ENCODE measurements around the gene B3GNT9. TPM values are rescaled to one million over a fixed set of nuclear protein-coding genes. Genes with fewer than 3 reads are reported as not detected.

Gene B3GNT9
- total and polyA plus RNA-seq, 3 donors from 2014 or later, result 18.0 to 24.6 (median 18.6) TPM

DNA sequence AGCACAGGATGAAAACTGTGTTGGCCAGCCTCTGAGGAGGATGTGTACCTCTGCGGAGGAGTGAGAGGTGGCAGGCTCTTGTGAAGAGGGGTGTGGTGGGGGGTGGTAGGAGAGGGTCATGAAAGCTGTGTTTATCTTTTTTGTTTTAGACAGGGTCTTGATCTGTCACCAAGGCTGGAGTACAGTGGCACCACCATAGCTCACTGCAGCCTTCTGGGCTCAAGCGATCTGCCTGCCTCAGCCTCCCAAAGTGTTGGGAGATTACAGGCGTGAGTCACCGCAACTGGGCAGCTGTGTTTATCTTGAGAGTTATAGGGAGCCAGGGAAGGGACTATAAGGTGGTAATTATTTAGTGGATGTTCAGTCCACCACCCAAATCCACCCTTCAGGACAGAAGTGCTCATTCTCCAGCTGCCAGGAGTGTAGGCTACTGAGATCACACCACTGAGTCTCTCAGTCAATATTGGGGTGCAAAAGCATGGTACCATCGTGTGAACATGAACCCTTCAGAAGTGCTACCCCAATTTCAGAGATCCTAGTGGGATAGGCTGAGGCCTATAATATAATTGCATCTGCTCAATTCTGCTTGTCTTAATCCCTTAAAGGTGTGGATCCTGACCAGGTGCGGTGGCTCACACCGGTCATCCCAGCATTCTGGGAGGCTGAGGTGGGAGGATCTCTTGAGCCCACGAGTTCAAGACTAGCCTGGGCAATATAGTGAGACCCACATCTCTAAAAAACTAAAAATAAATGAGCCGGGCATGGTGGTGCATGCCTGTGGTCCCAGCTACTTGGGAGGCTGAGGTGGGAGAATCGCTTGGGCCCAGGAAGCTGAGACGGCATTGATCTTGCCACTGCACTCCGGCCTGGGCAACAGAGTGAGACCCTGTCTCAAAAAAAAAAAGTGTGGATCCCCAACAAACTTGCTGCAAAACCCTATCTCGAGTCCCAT lies 39.9 kb upstream of the B3GNT9 start:
- TF ChIP-seq, protein P1, sequence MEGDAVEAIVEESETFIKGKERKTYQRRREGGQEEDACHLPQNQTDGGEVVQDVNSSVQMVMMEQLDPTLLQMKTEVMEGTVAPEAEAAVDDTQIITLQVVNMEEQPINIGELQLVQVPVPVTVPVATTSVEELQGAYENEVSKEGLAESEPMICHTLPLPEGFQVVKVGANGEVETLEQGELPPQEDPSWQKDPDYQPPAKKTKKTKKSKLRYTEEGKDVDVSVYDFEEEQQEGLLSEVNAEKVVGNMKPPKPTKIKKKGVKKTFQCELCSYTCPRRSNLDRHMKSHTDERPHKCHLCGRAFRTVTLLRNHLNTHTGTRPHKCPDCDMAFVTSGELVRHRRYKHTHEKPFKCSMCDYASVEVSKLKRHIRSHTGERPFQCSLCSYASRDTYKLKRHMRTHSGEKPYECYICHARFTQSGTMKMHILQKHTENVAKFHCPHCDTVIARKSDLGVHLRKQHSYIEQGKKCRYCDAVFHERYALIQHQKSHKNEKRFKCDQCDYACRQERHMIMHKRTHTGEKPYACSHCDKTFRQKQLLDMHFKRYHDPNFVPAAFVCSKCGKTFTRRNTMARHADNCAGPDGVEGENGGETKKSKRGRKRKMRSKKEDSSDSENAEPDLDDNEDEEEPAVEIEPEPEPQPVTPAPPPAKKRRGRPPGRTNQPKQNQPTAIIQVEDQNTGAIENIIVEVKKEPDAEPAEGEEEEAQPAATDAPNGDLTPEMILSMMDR (IDR thresholded peaks at IDR 0.05), result no peak
- TF ChIP-seq POLR2A (IDR thresholded peaks at IDR 0.05), result no peak
- H3K36me3 ChIP-seq (ENCODE audit: low read depth, missing control alignments), result no peaks in the 10 kb centered on the region
- H3K4me3 ChIP-seq, result no peak overlapping the region
- intact Hi-C loops (cut with DNase I; ENCODE audit: low total_unique reads), result no loop called here
- H3K27me3 ChIP-seq, result no peaks in the 10 kb centered on the region
- 70 to 75% methylated on average over 12 to 13 of the region's 13 CpGs for WGBS, 2 donors
- H3K4me1 ChIP-seq, result peaks cover 42% of the 10 kb centered on the region
- no peak for DNase-seq
- no peak overlapping the region for H3K27ac ChIP-seq
- H3K9me3 ChIP-seq, result no peaks in the 10 kb centered on the region

GRCh38 chr16:67190041-67190440 lies 39.2 kb upstream of the B3GNT9 start, which contains the start of gene EXOC3L1:
Gene EXOC3L1, minus strand, starts transcription at chr16:67190136. Its CDS starts 460 bp downstream, at chr16:67189676.
- TF ChIP-seq POLR2A (IDR thresholded peaks at IDR 0.05), result no peak
- TF ChIP-seq, protein P1 (IDR thresholded peaks at IDR 0.05), result no peak
- Histone ChIP-seq H3K27me3 (no peaks in the 10 kb centered on the region), H3K9me3 (no peaks in the 10 kb centered on the region), H3K36me3 (ENCODE audit: low read depth, missing control alignments) (no peaks in the 10 kb centered on the region), H3K27ac (no peak within 1 kb of the TSS), H3K4me3 (no peak within 1 kb of the TSS), H3K4me1 (peaks cover 47% of the 10 kb centered on the region)
- intact Hi-C loops (cut with DNase I; ENCODE audit: low total_unique reads), result no loop called here
- WGBS, 2 donors, result 31 to 49% methylated on average over 6 of the region's 6 CpGs
- no peak for DNase-seq

- Histone ChIP-seq H3K9me3 (no peaks in the 10 kb centered on the region), H3K27ac (no peak overlapping the region), H3K27me3 (no peaks in the 10 kb centered on the region), H3K4me1 (peaks cover 51% of the 10 kb centered on the region), H3K4me3 (no peak overlapping the region), H3K36me3 (ENCODE audit: low read depth, missing control alignments) (no peaks in the 10 kb centered on the region)
- 96 to 97% methylated on average over 6 to 15 of the region's 15 CpGs for whole genome bisulfite sequencing, 2 donors
- no peak for DNase-seq
- intact Hi-C loops (cut with DNase I; ENCODE audit: low total_unique reads), result no loop called here
- TF ChIP-seq, protein P1 (IDR thresholded peaks at IDR 0.05), result no peak
- no peak for TF ChIP-seq POLR2A (IDR thresholded peaks at IDR 0.05)
Measured at GRCh38 chr16:67188798-67189197, 38.0 kb upstream of the B3GNT9 start.

- H3K27me3 ChIP-seq, result no peaks in the 10 kb centered on the region
- no peak overlapping the region for H3K27ac ChIP-seq
- H3K36me3 ChIP-seq (ENCODE audit: low read depth, missing control alignments), result no peaks in the 10 kb centered on the region
- H3K4me1 ChIP-seq, result peaks cover 47% of the 10 kb centered on the region
- no peak for TF ChIP-seq POLR2A (IDR thresholded peaks at IDR 0.05)
- TF ChIP-seq, protein P1 (IDR thresholded peaks at IDR 0.05), result no peak
- no peak overlapping the region for H3K4me3 ChIP-seq
- 62 to 75% methylated on average over 4 of the region's 4 CpGs for WGBS, 2 donors
- DNase-seq, result no peak
- no peaks in the 10 kb centered on the region for H3K9me3 ChIP-seq
- intact Hi-C loops (cut with DNase I; ENCODE audit: low total_unique reads), result no loop called here
Measured at GRCh38 chr16:67188323-67188722, 37.5 kb upstream of the B3GNT9 start.

Data from testis (tissue), 3 donors.